Spleen (tissue), 13 donors: ENCODE measurements around the gene TAF9. TPM values are rescaled to one million over a fixed set of nuclear protein-coding genes. Genes with fewer than 3 reads are reported as not detected.

Source experiments
- DNase-seq: peaks from one replicate; pipeline ENCODE4 v3.0.0-alpha.2; 2020
- H3K27ac ChIP-seq, 8 donors: fragments of 200-600 bp; sonication (generic) in 7 of 8; 1 replicate in 4 of 8; 2 replicates in 4 of 8; pipeline versions ENCODE4 v1.5.0 to v1.8.0; 2016 to 2021; ENCODE audit warnings: inconsistent platforms in 4 of 8, mild to moderate bottlenecking in 4 of 8, moderate library complexity in 1 of 8
- H3K27me3 ChIP-seq, 7 donors: fragments of 200-600 bp; sonication (generic) in 6 of 7; replicated peaks in 1 of 7; 1 replicate in 4 of 7; 2 replicates in 3 of 7; pipeline versions ENCODE4 v1.5.0 to v1.8.0; 2016 to 2021; ENCODE audit warnings: inconsistent platforms in 3 of 7, mild to moderate bottlenecking in 1 of 7
- H3K36me3 ChIP-seq, 6 donors: fragments of 200-600 bp; sonication (generic) in 5 of 6; 1 replicate in 4 of 6; 2 replicates in 2 of 6; pipeline versions ENCODE4 v1.5.0 to v1.8.0; 2016 to 2021; ENCODE audit warnings: inconsistent platforms in 2 of 6
- H3K4me1 ChIP-seq, 6 donors: fragments of 200-600 bp; sonication (generic) in 5 of 6; 1 replicate in 3 of 6; 2 replicates in 3 of 6; pipeline versions ENCODE4 v1.5.0 to v1.8.0; 2016 to 2021; ENCODE audit warnings: inconsistent platforms in 3 of 6
- H3K4me3 ChIP-seq, 8 donors: fragments of 200-600 bp; sonication (generic) in 7 of 8; 1 replicate in 4 of 8; 2 replicates in 4 of 8; pipeline versions ENCODE4 v1.5.0 to v1.8.0; 2016 to 2021; ENCODE audit warnings: inconsistent platforms in 4 of 8, mild to moderate bottlenecking in 4 of 8, moderate library complexity in 2 of 8
- H3K9me3 ChIP-seq, 8 donors: fragments of 200-600 bp; sonication (generic) in 7 of 8; 1 replicate in 4 of 8; 2 replicates in 4 of 8; pipeline versions ENCODE4 v1.5.0 to v1.8.0; 2016 to 2021; ENCODE audit warnings: inconsistent platforms in 4 of 8
- POLR2A ChIP-seq, 3 donors: fragments of 450-650 bp; IDR thresholded peaks; one replicate each; pipeline ENCODE4 v1.5.1; 2017; ENCODE audit warnings: antibody characterized with exemption in 3 of 3, mild to moderate bottlenecking in 1 of 3
- POLR2AphosphoS5 ChIP-seq, 3 donors: sonication (generic); formaldehyde crosslinking; IDR thresholded peaks; one replicate each; pipeline ENCODE4 v1.5.1; 2017; ENCODE audit warnings: antibody characterized with exemption in 3 of 3
- WGBS, 5 donors: extraction: QIAGEN DNeasy Blood & Tissue Kit in 3 of 5; methylation state at CpG; one replicate each; pipeline versions ENCODE4 v1.1.5 to v1.1.7; 2013 to 2018; 5-methylcytosine and 5-hydroxymethylcytosine counted together
- intact Hi-C: fragments of 100-400 bp; cut with DNase I; formaldehyde crosslinking; loops from one replicate; pipeline ENCODE4 v1.15.0; 2023; ENCODE audit warnings: low total_unique reads
- long read RNA-seq, 2 donors: transcript quantifications; one replicate each; lab custom pipeline, GENCODE V29; 2026
- polyA plus RNA-seq, 3 donors: library from polyadenylated mRNA; stranded (reverse); fragments of 200-250 nt; gene quantifications; one replicate each; pipeline ENCODE4 v1.2.1, GENCODE V29; 2013
- total RNA-seq, 7 donors: library from RNA; depleted of rRNA in 3 of 7; stranded (reverse); fragments of >200 nt in 3 of 7; fragmentation: NEBNext Ultra II Directional in 4 of 7; extraction: Animal tissue kit (Norgen Biotek cat#: 25700) in 4 of 7; gene quantifications; one replicate each; pipeline versions ENCODE4 v1.1.0 to v1.2.1, GENCODE V29; 2016 to 2021
- TF ChIP-seq, protein P1 (sequence below), 11 experiments: fragments of 200-600 bp in 7 of 11; fragments of 450-650 bp in 4 of 11; sonication (generic) in 4 of 11; IDR thresholded peaks in 8 of 11; conservative IDR thresholded peaks in 3 of 11; 1 replicate in 7 of 11; 2 replicates in 4 of 11; pipeline versions ENCODE4 v1.4.0 to v1.8.0; 2016 to 2021; ENCODE audit warnings: antibody characterized with exemption in 11 of 11, inconsistent platforms in 4 of 11, mild to moderate bottlenecking in 1 of 11
- donor health status: healthy with polysubstance abuse.
- donor health status: DM: no; HTN: no; CAD: no; lungs with moderate emphysema.
- donor health status: DM: no; HTN: no; CAD: no.
- donor health status: Bipolar disorder and iron deficiency.
- donor health status: healthy.
- donor health status: DM: no; HTN: no; CAD: no.
- donor health status: DM: yes; HTN: yes; CAD: no.

The TAF9 gene, protein sequence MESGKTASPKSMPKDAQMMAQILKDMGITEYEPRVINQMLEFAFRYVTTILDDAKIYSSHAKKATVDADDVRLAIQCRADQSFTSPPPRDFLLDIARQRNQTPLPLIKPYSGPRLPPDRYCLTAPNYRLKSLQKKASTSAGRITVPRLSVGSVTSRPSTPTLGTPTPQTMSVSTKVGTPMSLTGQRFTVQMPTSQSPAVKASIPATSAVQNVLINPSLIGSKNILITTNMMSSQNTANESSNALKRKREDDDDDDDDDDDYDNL
- 10 to 100 TPM; 33.5 to 38.9 (median 36.2) TPM for total RNA-seq
- polyA plus RNA-seq, result 10 to 100 TPM; 51.5 to 61.6 (median 60.1) TPM
- long read RNA-seq, donor 1, transcript TAF9-201 (3 exons, 1,283 nt), result major isoform, 32 of 55 reads
- long read RNA-seq, donor 1, partial matches to known transcripts, result 15 of 55 reads
- long read RNA-seq, donor 1, other reads (novel, unspliced or antisense), result 0 of 55 reads
- long read RNA-seq, donor 2, transcript TAF9-201 (3 exons, 1,283 nt), result major isoform, 29 of 35 reads
- long read RNA-seq, donor 2, partial matches to known transcripts, result 0 of 35 reads
- long read RNA-seq, donor 2, other reads (novel, unspliced or antisense), result 0 of 35 reads

DNA sequence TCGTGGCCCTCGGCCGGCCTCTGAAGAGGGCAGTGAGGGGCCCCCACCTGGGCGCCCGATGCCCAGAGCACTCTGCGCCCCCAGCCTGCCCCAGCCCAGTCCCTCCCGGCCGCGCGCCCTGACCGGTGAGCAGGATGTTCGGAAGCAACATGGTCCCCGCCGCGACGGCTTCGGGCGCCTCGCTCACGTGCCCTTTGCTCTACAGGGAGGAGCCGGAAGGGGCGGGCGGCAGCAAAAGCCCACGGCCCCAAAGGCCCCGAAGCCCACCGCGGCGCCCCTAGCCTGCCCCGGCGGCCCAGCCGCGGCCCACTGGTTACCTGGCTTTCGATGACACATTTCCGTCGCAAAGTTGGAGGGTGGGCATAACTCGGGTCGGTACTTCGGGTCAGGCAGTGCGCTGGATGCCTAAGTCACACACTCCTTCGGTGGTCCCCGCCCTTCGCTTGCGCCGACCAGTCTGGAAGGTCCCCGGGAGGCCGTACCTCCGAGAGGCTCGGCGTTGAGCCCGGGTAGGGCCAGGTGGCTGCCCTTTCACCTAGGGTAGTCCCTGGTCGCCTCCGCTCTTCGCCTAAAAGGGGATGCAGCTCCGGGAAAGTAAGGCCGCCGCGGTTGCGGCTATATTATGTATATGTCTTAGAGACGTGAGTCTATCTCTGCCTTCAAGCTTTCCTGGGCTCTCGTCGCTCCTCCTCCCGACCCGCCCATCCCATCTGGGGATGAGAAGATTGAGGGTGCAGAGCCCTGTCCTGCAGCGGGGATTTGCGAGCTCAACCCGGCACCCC is at the start of gene TAF9, which contains the start of the genes AK6 and RAD17:
Gene TAF9 (minus strand): TSS at position 181 of the 782 bp plus-strand sequence. CDS start 3,783 bp downstream, outside the sequence.
Gene AK6 (minus strand): TSS at position 181 of the 782 bp plus-strand sequence. CDS start 30 bp downstream, at position 151.
Gene RAD17 (plus strand): TSS at position 479 of the 782 bp plus-strand sequence. CDS start 2,391 bp downstream, outside the sequence.
- intact Hi-C loops, result loop anchor here (10.0 kb wide), 1 partner anchor 275 kb away; the partner anchor contains the start of gene SLC30A5
- TF ChIP-seq POLR2A (IDR thresholded peaks at IDR 0.05) (peak; percentile 21 to 62 (median 58)), POLR2AphosphoS5 (IDR thresholded peaks at IDR 0.05) (peak; percentile 95)
- TF ChIP-seq, protein P1, sequence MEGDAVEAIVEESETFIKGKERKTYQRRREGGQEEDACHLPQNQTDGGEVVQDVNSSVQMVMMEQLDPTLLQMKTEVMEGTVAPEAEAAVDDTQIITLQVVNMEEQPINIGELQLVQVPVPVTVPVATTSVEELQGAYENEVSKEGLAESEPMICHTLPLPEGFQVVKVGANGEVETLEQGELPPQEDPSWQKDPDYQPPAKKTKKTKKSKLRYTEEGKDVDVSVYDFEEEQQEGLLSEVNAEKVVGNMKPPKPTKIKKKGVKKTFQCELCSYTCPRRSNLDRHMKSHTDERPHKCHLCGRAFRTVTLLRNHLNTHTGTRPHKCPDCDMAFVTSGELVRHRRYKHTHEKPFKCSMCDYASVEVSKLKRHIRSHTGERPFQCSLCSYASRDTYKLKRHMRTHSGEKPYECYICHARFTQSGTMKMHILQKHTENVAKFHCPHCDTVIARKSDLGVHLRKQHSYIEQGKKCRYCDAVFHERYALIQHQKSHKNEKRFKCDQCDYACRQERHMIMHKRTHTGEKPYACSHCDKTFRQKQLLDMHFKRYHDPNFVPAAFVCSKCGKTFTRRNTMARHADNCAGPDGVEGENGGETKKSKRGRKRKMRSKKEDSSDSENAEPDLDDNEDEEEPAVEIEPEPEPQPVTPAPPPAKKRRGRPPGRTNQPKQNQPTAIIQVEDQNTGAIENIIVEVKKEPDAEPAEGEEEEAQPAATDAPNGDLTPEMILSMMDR (IDR thresholded peaks at IDR 0.05 in 8 of 11, conservative IDR thresholded peaks at IDR 0.05 in 3 of 11), result peak in 4 of 11 experiments; percentile 6 to 22 (median 14)
- 0 to 1% (median 0%) methylated on average over 30 to 66 of the region's 66 CpGs for WGBS, 5 donors

DNA sequence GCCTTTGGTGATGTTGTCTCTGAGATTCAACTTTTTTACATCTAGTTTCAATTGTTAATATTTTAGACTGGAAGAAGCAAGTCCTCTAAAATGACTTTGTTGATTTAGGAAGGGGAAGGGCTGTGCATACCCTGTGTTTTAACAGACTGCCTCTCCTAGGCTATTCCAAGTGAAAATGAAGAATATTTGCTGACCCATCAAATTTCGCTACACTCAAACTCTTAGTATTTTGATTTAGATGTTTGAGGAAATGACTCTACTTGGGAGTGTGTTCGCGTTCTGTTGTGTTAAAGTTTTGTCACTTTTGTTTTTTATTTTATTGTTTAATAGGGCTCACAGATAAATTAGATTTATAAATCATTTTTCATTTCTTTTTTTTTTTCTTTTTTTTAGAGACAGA is 49.2 kb upstream of the TAF9 start:
- H3K27me3 ChIP-seq, result peaks cover 0 to 10% (median 0%) of the 10 kb centered on the region in 7 donors
- no peak overlapping the region for H3K27ac ChIP-seq
- TF ChIP-seq POLR2AphosphoS5 (IDR thresholded peaks at IDR 0.05) (no peak), POLR2A (IDR thresholded peaks at IDR 0.05) (no peak)
- TF ChIP-seq, protein P1 (IDR thresholded peaks at IDR 0.05 in 8 of 11, conservative IDR thresholded peaks at IDR 0.05 in 3 of 11), result no peak
- DNase-seq, result no peak
- H3K4me1 ChIP-seq, result peaks cover 0 to 17% (median 11%) of the 10 kb centered on the region in 6 donors
- peaks cover 0 to 10% (median 0%) of the 10 kb centered on the region in 8 donors for H3K9me3 ChIP-seq
- peaks cover 0 to 17% (median 4%) of the 10 kb centered on the region in 6 donors for H3K36me3 ChIP-seq
- WGBS, 5 donors, result 87 to 95% (median 89%) methylated on average over 3 of the region's 3 CpGs
- intact Hi-C loops, result no loop called here
- no peak overlapping the region for H3K4me3 ChIP-seq

More for the DNA sequence above, at the start of gene TAF9, which contains the start of the genes AK6 and RAD17:
- H3K36me3 ChIP-seq, result peaks cover under 1 to 42% (median 25%) of the 10 kb centered on the region in 6 donors
- H3K27me3 ChIP-seq, result no peaks in the 10 kb centered on the region
- peak; percentile 99 for DNase-seq
- H3K27ac ChIP-seq, result peak within 1 kb of the TSS; percentile 96 to 100 (median 98)
- peak within 1 kb of the TSS; percentile 54 to 97 (median 88) for H3K4me3 ChIP-seq
- H3K9me3 ChIP-seq, result no peaks in the 10 kb centered on the region
- peaks cover 21 to 76% (median 50%) of the 10 kb centered on the region in 6 donors for H3K4me1 ChIP-seq

DNA sequence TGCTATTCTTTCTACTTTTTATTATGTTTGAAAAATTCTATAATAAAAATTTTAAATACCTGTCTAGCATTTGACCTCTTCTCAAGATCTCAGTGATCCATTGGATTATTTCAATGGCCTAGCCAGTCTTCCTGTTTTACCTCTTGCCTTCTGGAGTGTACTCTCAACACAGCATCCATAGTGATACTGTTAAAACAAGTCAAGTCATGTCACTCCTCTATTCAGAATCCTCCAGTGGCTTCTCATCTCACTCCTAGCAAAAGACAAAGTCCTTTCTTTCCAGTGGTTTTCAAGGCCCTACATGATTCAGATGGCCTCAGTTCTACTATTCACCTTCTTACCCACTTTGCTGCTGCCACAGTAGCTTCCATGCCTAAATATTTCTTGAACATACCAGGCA is 47.4 kb upstream of the TAF9 start:
- intact Hi-C loops, result no loop called here
- peaks cover 0 to 10% (median 0%) of the 10 kb centered on the region in 7 donors for H3K27me3 ChIP-seq
- no peaks in the 10 kb centered on the region for H3K9me3 ChIP-seq
- peaks cover 0 to 17% (median 11%) of the 10 kb centered on the region in 6 donors for H3K4me1 ChIP-seq
- no peak for DNase-seq
- peaks cover 0 to 35% (median 7%) of the 10 kb centered on the region in 6 donors for H3K36me3 ChIP-seq
- TF ChIP-seq, protein P1 (IDR thresholded peaks at IDR 0.05 in 8 of 11, conservative IDR thresholded peaks at IDR 0.05 in 3 of 11), result no peak
- TF ChIP-seq POLR2AphosphoS5 (IDR thresholded peaks at IDR 0.05) (no peak), POLR2A (IDR thresholded peaks at IDR 0.05) (no peak)
- H3K27ac ChIP-seq, result no peak overlapping the region
- H3K4me3 ChIP-seq, result no peak overlapping the region
